ENCODE results near the gene TBKBP1.

DNA sequence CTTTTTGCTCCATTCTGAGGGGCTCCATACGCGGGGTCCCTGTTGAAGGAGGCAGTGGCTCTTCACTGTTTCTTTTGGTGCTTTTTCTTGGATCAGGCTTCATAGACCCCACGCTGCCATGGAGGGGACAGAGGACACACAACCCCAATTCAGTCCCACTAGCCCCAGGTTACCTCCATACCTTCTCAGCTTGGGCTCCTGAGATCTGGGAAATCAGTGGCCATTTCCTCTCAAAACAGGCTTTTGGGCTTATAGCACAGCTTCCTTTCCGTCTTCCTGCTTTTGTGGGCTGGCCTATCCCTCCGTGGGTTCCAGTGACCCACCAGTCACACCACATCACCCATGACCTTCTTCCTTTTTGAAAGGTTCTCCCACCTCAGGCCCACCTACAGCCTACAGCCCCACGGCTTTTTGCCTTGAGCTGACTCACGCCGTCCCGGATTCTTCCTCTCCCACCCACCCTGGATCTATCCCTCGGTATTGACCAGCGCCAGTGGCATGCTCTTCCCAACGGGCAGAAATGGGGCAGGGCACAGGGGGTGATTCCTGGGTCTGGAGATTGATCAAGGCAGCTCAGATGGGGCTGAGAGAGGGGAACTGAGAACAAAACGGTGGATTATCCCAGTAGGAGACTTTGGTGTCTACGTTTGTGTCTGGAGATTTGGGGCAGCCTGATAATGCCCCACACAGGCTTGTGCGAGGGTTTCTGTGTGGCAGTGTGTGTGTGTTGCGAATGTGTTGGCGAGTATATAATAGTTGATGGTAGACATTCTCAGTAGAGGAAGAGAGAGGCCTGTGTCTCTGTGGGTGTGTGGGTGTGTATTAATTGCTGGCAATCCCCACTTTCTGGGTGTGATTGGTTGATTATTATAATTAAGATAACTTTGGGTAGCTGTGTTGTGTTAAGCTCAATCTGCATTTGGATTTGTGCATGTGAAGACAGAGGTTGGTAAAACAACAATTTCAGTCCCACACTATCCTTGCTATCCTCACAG lies 42.8 kb downstream of the TBKBP1 start:
- TF ChIP-seq, protein P1, sequence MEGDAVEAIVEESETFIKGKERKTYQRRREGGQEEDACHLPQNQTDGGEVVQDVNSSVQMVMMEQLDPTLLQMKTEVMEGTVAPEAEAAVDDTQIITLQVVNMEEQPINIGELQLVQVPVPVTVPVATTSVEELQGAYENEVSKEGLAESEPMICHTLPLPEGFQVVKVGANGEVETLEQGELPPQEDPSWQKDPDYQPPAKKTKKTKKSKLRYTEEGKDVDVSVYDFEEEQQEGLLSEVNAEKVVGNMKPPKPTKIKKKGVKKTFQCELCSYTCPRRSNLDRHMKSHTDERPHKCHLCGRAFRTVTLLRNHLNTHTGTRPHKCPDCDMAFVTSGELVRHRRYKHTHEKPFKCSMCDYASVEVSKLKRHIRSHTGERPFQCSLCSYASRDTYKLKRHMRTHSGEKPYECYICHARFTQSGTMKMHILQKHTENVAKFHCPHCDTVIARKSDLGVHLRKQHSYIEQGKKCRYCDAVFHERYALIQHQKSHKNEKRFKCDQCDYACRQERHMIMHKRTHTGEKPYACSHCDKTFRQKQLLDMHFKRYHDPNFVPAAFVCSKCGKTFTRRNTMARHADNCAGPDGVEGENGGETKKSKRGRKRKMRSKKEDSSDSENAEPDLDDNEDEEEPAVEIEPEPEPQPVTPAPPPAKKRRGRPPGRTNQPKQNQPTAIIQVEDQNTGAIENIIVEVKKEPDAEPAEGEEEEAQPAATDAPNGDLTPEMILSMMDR (IDR thresholded peaks at IDR 0.05; ENCODE audit: low read depth, low read length) = no peak
- no peak for TF ChIP-seq POLR2A (IDR thresholded peaks at IDR 0.05; ENCODE audit: extremely low read depth, insufficient read length)
- TF ChIP-seq MAX (IDR thresholded peaks at IDR 0.05; ENCODE audit: low read depth, low read length) = no peak
- TF ChIP-seq MYC (IDR thresholded peaks at IDR 0.05; ENCODE audit: low read depth, low read length) = no peak

All from NB4 (cell line).